NCI-H460 (cell line): ENCODE data around the gene NKX1-1. TPM values are rescaled to one million over a fixed set of nuclear protein-coding genes. Genes with fewer than 3 reads are reported as not detected.
"Not testable (repeated sequence)": the region's sequence is repeated elsewhere in the genome, so short reads cannot be mapped to it uniquely, and the experiment has no call there.

Experiments
- DNase-seq: peaks from one replicate; pipeline ENCODE4 v3.0.0-alpha.2; 2016; ENCODE audit warnings: low read depth; ENCODE audit errors: extremely low read depth
- total RNA-seq: library from RNA; depleted of rRNA; stranded (reverse); fragments of >200 nt; shearing (Covaris generic); gene quantifications from 2 replicates; pipeline ENCODE4 v1.2.3, GENCODE V29; 2014

The NKX1-1 gene
- total RNA-seq, 1 experiment from 2014 or later = not detected

GRCh38 chr4:1394554-1395388 is 11.5 kb downstream of the NKX1-1 start:
- DNase-seq = not testable (repeated sequence)

- no peak for DNase-seq
Observed at GRCh38 chr4:1393866-1394265, 12.4 kb downstream of the NKX1-1 start.

GRCh38 chr4:1393363-1393762 is 12.9 kb downstream of the NKX1-1 start:
- DNase-seq = not testable (repeated sequence)

- DNase-seq = no peak
Observed at GRCh38 chr4:1385373-1386340, 20.6 kb downstream of the NKX1-1 start.

- DNase-seq = no peak
Observed at GRCh38 chr4:1384675-1385372, 21.4 kb downstream of the NKX1-1 start.

GRCh38 chr4:1383728-1384591 is 22.3 kb downstream of the NKX1-1 start:
- no peak for DNase-seq

GRCh38 chr4:1382776-1383727 is 23.2 kb downstream of the NKX1-1 start:
- no peak for DNase-seq

GRCh38 chr4:1381944-1382541 is 24.2 kb downstream of the NKX1-1 start:
- DNase-seq = no peak

- no peak for DNase-seq
Observed at GRCh38 chr4:1381181-1381621, 25.0 kb downstream of the NKX1-1 start.

- DNase-seq = no peak
Observed at GRCh38 chr4:1380368-1381151, 25.7 kb downstream of the NKX1-1 start.

GRCh38 chr4:1379801-1380331 is 26.4 kb downstream of the NKX1-1 start:
- no peak for DNase-seq

- no peak for DNase-seq
Observed at GRCh38 chr4:1379351-1379781, 26.9 kb downstream of the NKX1-1 start.

GRCh38 chr4:1378559-1379231 is 27.5 kb downstream of the NKX1-1 start:
- DNase-seq = no peak

- DNase-seq = no peak
Observed at GRCh38 chr4:1377606-1378261, 28.5 kb downstream of the NKX1-1 start.

GRCh38 chr4:1376841-1377605 is 29.2 kb downstream of the NKX1-1 start:
- no peak for DNase-seq
